Thymus (tissue), 11 donors: ENCODE results near the gene PSMC1. TPM values are rescaled to one million over a fixed set of nuclear protein-coding genes. Genes with fewer than 3 reads are reported as not detected.

Source experiments
- DNase-seq, 9 donors: peaks; one replicate each; pipeline ENCODE4 v3.0.0-alpha.2; 2013; ENCODE audit warnings: low spot score in 9 of 9, low read depth in 6 of 9, missing footprints in 1 of 9
- H3K27ac ChIP-seq, 2 donors: one replicate each; pipeline ENCODE4 v1.5.1; 2013; ENCODE audit warnings: control low read depth in 1 of 2, low read depth in 1 of 2, low read length in 1 of 2, mild to moderate bottlenecking in 1 of 2, moderate library complexity in 1 of 2
- H3K27me3 ChIP-seq, 2 donors: one replicate each; pipeline ENCODE4 v1.5.1; 2013; ENCODE audit warnings: low read length in 1 of 2; ENCODE audit not compliant: control insufficient read depth in 2 of 2, insufficient read depth in 1 of 2
- H3K36me3 ChIP-seq, 2 donors: one replicate each; pipeline ENCODE4 v1.5.1; 2013; ENCODE audit warnings: low read length in 1 of 2, mild to moderate bottlenecking in 1 of 2, moderate library complexity in 1 of 2; ENCODE audit not compliant: control insufficient read depth in 2 of 2, insufficient read depth in 2 of 2
- H3K4me1 ChIP-seq, 2 donors: one replicate each; pipeline ENCODE4 v1.5.1; 2013; ENCODE audit warnings: low read length in 2 of 2; ENCODE audit not compliant: control insufficient read depth in 2 of 2, insufficient read depth in 2 of 2
- H3K4me3 ChIP-seq, 2 donors: one replicate each; pipeline ENCODE4 v1.5.1; 2013; ENCODE audit warnings: low read length in 2 of 2, control low read depth in 1 of 2, mild to moderate bottlenecking in 1 of 2
- H3K9me3 ChIP-seq, 2 donors: one replicate each; pipeline ENCODE4 v1.5.1; 2013; ENCODE audit warnings: low read length in 1 of 2, mild to moderate bottlenecking in 1 of 2; ENCODE audit not compliant: control insufficient read depth in 2 of 2, insufficient read depth in 1 of 2
- whole genome bisulfite sequencing: extraction: QIAGEN DNeasy Blood & Tissue Kit; methylation state at CpG from one replicate; pipeline ENCODE4 v1.1.7; 2013; 5-methylcytosine and 5-hydroxymethylcytosine counted together
- polyA plus RNA-seq: library from polyadenylated mRNA; stranded (reverse); fragments of 200-250 nt; gene quantifications from one replicate; pipeline ENCODE4 v1.2.3, GENCODE V29; 2013
- total RNA-seq: library from RNA; stranded (reverse); fragments of 120-200 nt; gene quantifications from one replicate; pipeline ENCODE4 v1.2.4, GENCODE V29; 2013
- donor health status: healthy.

The PSMC1 gene
- total and polyA plus RNA-seq, 2 donors: 134 to 138 TPM

GRCh38 chr14:90303473-90303872 is 47.1 kb downstream of the PSMC1 start:
- 98% methylated on average over 4 of the region's 4 CpGs for WGBS
- H3K9me3 ChIP-seq: no peaks in the 10 kb centered on the region
- no peak overlapping the region for H3K4me3 ChIP-seq
- no peaks in the 10 kb centered on the region for H3K4me1 ChIP-seq
- peaks cover 42 to 54% of the 10 kb centered on the region in 2 donors for H3K36me3 ChIP-seq
- no peak for DNase-seq
- H3K27ac ChIP-seq: no peak overlapping the region
- H3K27me3 ChIP-seq: no peaks in the 10 kb centered on the region

DNA sequence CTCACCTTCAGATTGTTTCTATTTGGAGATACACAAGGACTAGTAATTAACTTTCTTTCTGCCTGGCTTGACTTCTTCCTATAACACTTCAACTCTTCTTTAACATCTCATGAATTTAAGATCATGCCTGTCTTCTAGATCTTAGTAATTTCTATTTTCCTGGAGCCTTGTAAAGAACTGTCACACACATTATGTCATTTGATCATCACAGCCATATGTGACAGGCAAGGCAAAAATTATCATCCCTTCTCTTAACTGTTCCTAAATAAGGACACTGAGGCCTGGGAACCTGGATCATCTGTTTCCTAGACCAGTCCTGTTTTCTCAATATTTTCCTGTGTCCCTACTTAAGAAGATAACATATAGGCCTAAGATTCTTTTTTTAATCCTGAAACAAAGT is 48.1 kb downstream of the PSMC1 start:
- no peaks in the 10 kb centered on the region for H3K27me3 ChIP-seq
- no peak for DNase-seq
- no peak overlapping the region for H3K4me3 ChIP-seq
- no peaks in the 10 kb centered on the region for H3K4me1 ChIP-seq
- no peak overlapping the region for H3K27ac ChIP-seq
- peaks cover 49 to 51% of the 10 kb centered on the region in 2 donors for H3K36me3 ChIP-seq
- H3K9me3 ChIP-seq: no peaks in the 10 kb centered on the region

DNA sequence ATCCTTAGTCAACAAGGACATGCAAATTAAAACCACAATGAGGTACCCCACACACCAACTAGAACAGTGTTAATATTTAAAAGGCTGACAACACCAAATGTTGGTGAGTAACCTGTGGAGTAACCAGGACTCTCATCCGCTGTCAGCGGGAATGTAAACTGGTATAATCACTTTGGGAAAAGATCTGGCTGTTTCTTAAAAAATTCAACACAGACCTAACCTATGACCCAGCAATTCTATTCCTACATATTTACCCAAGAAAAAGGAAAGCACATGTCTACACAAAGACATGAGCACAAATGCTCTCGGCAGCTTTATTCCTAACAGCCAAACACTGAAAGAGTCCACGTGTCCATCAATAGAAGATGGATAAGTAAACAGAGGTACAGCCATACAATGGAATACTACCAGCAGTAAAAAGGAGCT is 48.8 kb downstream of the PSMC1 start:
- Histone ChIP-seq H3K36me3 (peaks cover 46 to 51% of the 10 kb centered on the region in 2 donors), H3K9me3 (no peaks in the 10 kb centered on the region), H3K4me1 (no peaks in the 10 kb centered on the region), H3K27ac (no peak overlapping the region), H3K27me3 (no peaks in the 10 kb centered on the region), H3K4me3 (no peak overlapping the region)
- DNase-seq: no peak
- 97% methylated on average over 4 of the region's 4 CpGs for WGBS

- no peaks in the 10 kb centered on the region for H3K27me3 ChIP-seq
- WGBS: 99% methylated on average over 7 of the region's 7 CpGs
Observed at GRCh38 chr14:90308561-90308960, 52.2 kb downstream of the PSMC1 start.

GRCh38 chr14:90317286-90317685 is 60.9 kb downstream of the PSMC1 start:
- no peak for DNase-seq
- Histone ChIP-seq H3K4me3 (no peak overlapping the region), H3K36me3 (peaks cover 30 to 31% of the 10 kb centered on the region in 2 donors), H3K27me3 (no peaks in the 10 kb centered on the region), H3K27ac (no peak overlapping the region), H3K9me3 (no peaks in the 10 kb centered on the region), H3K4me1 (no peaks in the 10 kb centered on the region)
- 95% methylated on average over 2 of the region's 2 CpGs for WGBS

More at GRCh38 chr14:90308561-90308960, 52.2 kb downstream of the PSMC1 start:
- Histone ChIP-seq H3K36me3 (peaks cover 41 to 44% of the 10 kb centered on the region in 2 donors), H3K27ac (no peak overlapping the region), H3K9me3 (no peaks in the 10 kb centered on the region), H3K4me3 (no peak overlapping the region), H3K4me1 (no peaks in the 10 kb centered on the region)
- DNase-seq: no peak

DNA sequence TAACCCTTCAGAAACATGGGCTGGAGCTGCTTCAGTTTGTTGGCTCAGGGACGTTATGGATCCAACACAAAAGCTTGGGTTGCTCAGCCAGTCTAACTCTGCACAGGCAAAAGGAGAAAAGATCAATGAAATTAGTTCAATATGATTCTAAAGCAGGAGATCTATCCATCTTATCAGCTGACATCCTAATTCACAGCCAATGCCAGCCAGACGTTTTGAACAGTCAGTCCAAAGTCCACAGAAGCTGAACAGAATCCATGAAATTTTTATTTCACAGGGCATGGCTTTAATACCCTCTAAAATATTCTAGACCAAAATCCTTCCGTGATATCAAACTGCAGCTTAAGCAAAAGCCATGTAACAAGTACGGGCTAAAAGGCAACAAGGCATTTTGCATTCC is 61.7 kb downstream of the PSMC1 start:
- H3K36me3 ChIP-seq: peaks cover 25 to 27% of the 10 kb centered on the region in 2 donors

GRCh38 chr14:90319173-90319572 is 62.8 kb downstream of the PSMC1 start:
- peaks cover 19 to 20% of the 10 kb centered on the region in 2 donors for H3K36me3 ChIP-seq
- no peak overlapping the region for H3K4me3 ChIP-seq
- H3K27ac ChIP-seq: no peak overlapping the region
- no peaks in the 10 kb centered on the region for H3K4me1 ChIP-seq
- WGBS: over 99% methylated on average over 3 of the region's 3 CpGs
- H3K9me3 ChIP-seq: no peaks in the 10 kb centered on the region
- DNase-seq: no peak
- no peaks in the 10 kb centered on the region for H3K27me3 ChIP-seq

More for the DNA sequence above, 61.7 kb downstream of the PSMC1 start:
- no peaks in the 10 kb centered on the region for H3K4me1 ChIP-seq
- 99% methylated on average over 4 of the region's 4 CpGs for WGBS
- no peak overlapping the region for H3K27ac ChIP-seq
- no peak for DNase-seq
- H3K27me3 ChIP-seq: no peaks in the 10 kb centered on the region
- H3K9me3 ChIP-seq: no peaks in the 10 kb centered on the region
- H3K4me3 ChIP-seq: no peak overlapping the region

DNA sequence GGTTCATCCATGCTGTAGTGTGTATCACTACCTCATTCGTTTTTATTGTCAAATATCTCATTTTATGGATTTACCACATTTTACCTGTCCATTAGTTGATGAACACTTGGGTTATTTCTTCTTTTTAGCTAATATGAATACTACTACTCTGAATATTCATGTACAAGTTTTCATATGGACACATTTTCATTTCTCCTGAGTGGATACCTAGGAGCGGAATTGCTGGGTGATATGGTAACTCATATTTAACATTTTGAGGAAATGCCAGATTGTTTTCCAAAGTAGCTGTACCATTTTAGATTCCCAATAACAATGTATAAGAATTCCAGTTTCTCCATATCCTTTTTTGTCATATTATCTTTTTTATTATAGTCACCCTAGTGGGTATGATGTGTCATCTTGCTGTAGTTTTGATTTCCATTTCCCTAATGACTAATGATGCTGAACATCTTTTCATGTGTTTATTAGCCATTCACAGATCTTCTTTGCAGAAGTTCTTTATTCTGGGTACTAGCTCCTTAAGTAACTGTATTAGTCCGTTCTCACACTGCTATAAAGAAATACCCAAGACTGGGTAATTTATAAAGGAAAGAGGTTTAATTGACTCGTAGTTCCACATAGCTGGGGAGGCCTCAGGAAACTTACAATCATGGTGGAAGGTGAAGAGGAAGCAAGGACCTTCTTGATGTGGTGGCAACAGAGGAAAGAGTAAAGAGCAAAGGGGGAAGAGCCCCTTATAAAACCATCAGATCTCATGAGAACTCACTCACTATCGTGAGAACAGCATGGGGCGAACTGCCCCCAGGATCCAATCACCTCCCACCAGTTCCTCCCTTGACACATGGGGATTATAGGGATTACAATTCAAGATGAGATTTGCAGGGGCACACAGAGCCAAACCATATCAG is 63.5 kb downstream of the PSMC1 start:
- Histone ChIP-seq H3K4me1 (no peaks in the 10 kb centered on the region), H3K4me3 (no peak overlapping the region), H3K27ac (no peak overlapping the region), H3K27me3 (no peaks in the 10 kb centered on the region), H3K36me3 (peaks cover 15 to 16% of the 10 kb centered on the region in 2 donors), H3K9me3 (no peaks in the 10 kb centered on the region)
- DNase-seq: no peak
- WGBS: 86% methylated on average over 6 of the region's 6 CpGs

DNA sequence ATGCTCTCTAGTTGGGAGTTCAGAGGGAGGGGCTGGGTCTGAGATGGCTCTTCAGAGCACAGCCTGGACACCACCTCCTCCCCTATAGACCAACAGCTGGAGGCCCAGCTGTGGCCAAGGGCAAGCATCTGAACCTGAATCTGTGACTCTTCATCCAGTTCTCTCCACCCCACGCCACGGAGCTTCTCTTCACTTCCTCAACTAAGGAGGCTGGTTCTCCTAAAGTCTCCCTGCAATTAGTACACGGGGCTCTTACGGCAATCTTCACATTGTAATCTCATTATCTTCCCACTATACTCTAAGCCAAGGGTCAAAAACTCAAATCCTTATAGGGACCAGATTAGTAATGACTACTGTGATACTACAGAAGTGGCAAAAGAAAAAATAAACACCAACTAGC is 65.5 kb downstream of the PSMC1 start:
- H3K27me3 ChIP-seq: no peaks in the 10 kb centered on the region
- H3K36me3 ChIP-seq: peaks cover 6 to 8% of the 10 kb centered on the region in 2 donors
- no peaks in the 10 kb centered on the region for H3K9me3 ChIP-seq
- no peak for DNase-seq
- no peaks in the 10 kb centered on the region for H3K4me1 ChIP-seq
- H3K27ac ChIP-seq: no peak overlapping the region
- no peak overlapping the region for H3K4me3 ChIP-seq
- WGBS: 97% methylated on average over 4 of the region's 4 CpGs
